Kidney (tissue), 14 donors: Measurements from ENCODE around the gene MSL3B. TPM values are rescaled to one million over a fixed set of nuclear protein-coding genes. Genes with fewer than 3 reads are reported as not detected.

Experiments used
- DNase-seq, 5 donors: peaks; one replicate each; pipeline ENCODE4 v3.0.0-alpha.2; 2013 to 2020
- FAIRE-seq: peaks from 2 replicates; lab custom pipeline; 2012; peaks lifted over from hg19 to GRCh38; lab: Jason Lieb, UNC
- H3K27ac ChIP-seq, 2 donors: one replicate each; pipeline ENCODE4 v1.7.0; 2013; ENCODE audit warnings: low read depth in 2 of 2, low read length in 2 of 2, inconsistent platforms in 1 of 2
- H3K27me3 ChIP-seq: one replicate; pipeline ENCODE4 v1.7.1; 2013; ENCODE audit warnings: low read length, inconsistent platforms; ENCODE audit not compliant: control insufficient read depth, insufficient read depth
- H3K36me3 ChIP-seq, 3 donors: one replicate each; pipeline versions ENCODE4 v1.7.0 to v1.7.1; 2013; ENCODE audit warnings: low read length in 3 of 3, control low read depth in 1 of 3, inconsistent platforms in 1 of 3; ENCODE audit not compliant: insufficient read depth in 3 of 3, control insufficient read depth in 2 of 3
- H3K4me1 ChIP-seq, 3 donors: one replicate each; pipeline versions ENCODE4 v1.7.0 to v1.7.1; 2013; ENCODE audit warnings: low read length in 3 of 3, inconsistent platforms in 1 of 3, low read depth in 1 of 3; ENCODE audit not compliant: control insufficient read depth in 2 of 3, insufficient read depth in 2 of 3
- H3K4me3 ChIP-seq, 3 donors: one replicate each; pipeline versions ENCODE4 v1.7.0 to v1.8.1; 2013; ENCODE audit warnings: low read length in 3 of 3, control low read depth in 1 of 3, inconsistent platforms in 1 of 3
- H3K9ac ChIP-seq, 3 donors: one replicate each; pipeline versions ENCODE4 v1.7.0 to v1.7.1; 2013; ENCODE audit warnings: low read length in 3 of 3, control low read depth in 1 of 3, inconsistent platforms in 1 of 3
- H3K9me3 ChIP-seq, 3 donors: one replicate each; pipeline versions ENCODE4 v1.7.0 to v1.7.1; 2013; ENCODE audit warnings: low read length in 3 of 3, control low read depth in 1 of 3, inconsistent platforms in 1 of 3; ENCODE audit not compliant: control insufficient read depth in 2 of 3, insufficient read depth in 1 of 3
- CTCF ChIP-seq: IDR thresholded peaks from 3 replicates; pipeline ENCODE4 v1.5.1; 2012; ENCODE audit warnings: mild to moderate bottlenecking, moderate library complexity, borderline replicate concordance; ENCODE audit not compliant: insufficient read depth; ENCODE audit errors: extremely low read depth
- intact Hi-C: fragments of 100-400 bp; cut with DNase I; formaldehyde crosslinking; loops from one replicate; pipeline ENCODE4 v1.11.1; 2022
- polyA plus RNA-seq: library from polyadenylated mRNA; stranded (reverse); fragments of 350-450 nt; fragmentation: Illumina TruSeq; extraction: RNeasy Lipid Tissue Mini Kit (QIAGEN cat#74804); gene quantifications from one replicate; pipeline ENCODE4 v1.2.3, GENCODE V29; 2014; ENCODE audit warnings: low read depth, low replicate concordance; ENCODE audit not compliant: insufficient read depth
- total RNA-seq: library from RNA; stranded (reverse); fragmentation: NEBNext Ultra II Directional; extraction: Animal tissue kit (Norgen Biotek cat#: 25700); gene quantifications from one replicate; pipeline ENCODE4 v1.2.1, GENCODE V29; 2021
- donor health status: control.
- donor health status: control.
- donor health status: control.
- donor health status: control.
- donor health status: control.
- donor health status: DM: yes; HTN: yes; CAD: no.
- donor health status: Normal renal cell carcinoma (clear cell type).

Gene MSL3B

GRCh38 chr2:233816771-233817170 lies 51.4 kb downstream of the MSL3B start:
- DNase-seq = peak in 2 of 5 donors; percentile 23 to 40
- TF ChIP-seq CTCF = no peak

GRCh38 chr2:233816334-233816733 lies 51.9 kb downstream of the MSL3B start:
- intact Hi-C loops = no loop called here
- H3K9ac ChIP-seq = no peak overlapping the region
- TF ChIP-seq CTCF = no peak
- H3K4me1 ChIP-seq = no peaks in the 10 kb centered on the region
- DNase-seq (peak in 1 of 5 donors; percentile 13), FAIRE-seq (no peak)
- no peak overlapping the region for H3K27ac ChIP-seq
- no peaks in the 10 kb centered on the region for H3K9me3 ChIP-seq
- H3K27me3 ChIP-seq = no peaks in the 10 kb centered on the region
- no peak overlapping the region for H3K4me3 ChIP-seq
- H3K36me3 ChIP-seq = no peaks in the 10 kb centered on the region

More at GRCh38 chr2:233816771-233817170, 51.4 kb downstream of the MSL3B start:
- intact Hi-C loops = no loop called here
- Histone ChIP-seq H3K36me3 (no peaks in the 10 kb centered on the region), H3K9me3 (no peaks in the 10 kb centered on the region), H3K9ac (no peak overlapping the region), H3K4me3 (no peak overlapping the region), H3K27ac (no peak overlapping the region), H3K4me1 (no peaks in the 10 kb centered on the region), H3K27me3 (no peaks in the 10 kb centered on the region)
- FAIRE-seq = no peak

GRCh38 chr2:233815861-233816260 lies 52.3 kb downstream of the MSL3B start:
- DNase-seq (no peak), FAIRE-seq (no peak)
- no peaks in the 10 kb centered on the region for H3K36me3 ChIP-seq
- intact Hi-C loops = no loop called here
- no peaks in the 10 kb centered on the region for H3K4me1 ChIP-seq
- H3K9ac ChIP-seq = no peak overlapping the region
- H3K27me3 ChIP-seq = no peaks in the 10 kb centered on the region
- no peak overlapping the region for H3K27ac ChIP-seq
- no peak overlapping the region for H3K4me3 ChIP-seq
- no peak for TF ChIP-seq CTCF
- H3K9me3 ChIP-seq = no peaks in the 10 kb centered on the region

Other genes starting within 250 kb of the MSL3B start
- gene UGT1A10, start 231.9 kb downstream of the MSL3B start, total RNA-seq = not detected
- gene UGT1A10, start 231.9 kb downstream of the MSL3B start, polyA plus RNA-seq = 6.6 TPM
- 1.4 TPM for gene UGT1A9, start 196.5 kb downstream of the MSL3B start, total RNA-seq
- gene UGT1A9, start 196.5 kb downstream of the MSL3B start, polyA plus RNA-seq = 414 TPM
- gene UGT1A7, start 186.5 kb downstream of the MSL3B start, total RNA-seq = 0.35 TPM
- 1.3 TPM for gene UGT1A7, start 186.5 kb downstream of the MSL3B start, polyA plus RNA-seq
- gene UGT1A6, start 175.5 kb downstream of the MSL3B start, total RNA-seq = 43.7 TPM
- gene UGT1A6, start 175.5 kb downstream of the MSL3B start, polyA plus RNA-seq = 110 TPM
- 2.1 TPM for gene UGT1A5, start 155.5 kb downstream of the MSL3B start, total RNA-seq
- not detected for gene UGT1A5, start 155.5 kb downstream of the MSL3B start, polyA plus RNA-seq
- gene UGT1A4, start 149.7 kb downstream of the MSL3B start, total RNA-seq = 1.1 TPM
- 0.84 TPM for gene UGT1A4, start 149.7 kb downstream of the MSL3B start, polyA plus RNA-seq
- 0.57 TPM for gene UGT1A3, start 139.3 kb downstream of the MSL3B start, total RNA-seq
- 0.47 TPM for gene UGT1A3, start 139.3 kb downstream of the MSL3B start, polyA plus RNA-seq
- gene UGT1A1, start 108.1 kb downstream of the MSL3B start, total RNA-seq = 1.4 TPM
- 3.6 TPM for gene UGT1A1, start 108.1 kb downstream of the MSL3B start, polyA plus RNA-seq
- gene MROH2A, start 90.1 kb downstream of the MSL3B start, total RNA-seq = not detected
- 1.8 TPM for gene MROH2A, start 90.1 kb downstream of the MSL3B start, polyA plus RNA-seq
- gene HJURP, start 13.9 kb downstream of the MSL3B start, total RNA-seq = 0.94 TPM
- not detected for gene HJURP, start 13.9 kb downstream of the MSL3B start, polyA plus RNA-seq
- gene TRPM8, start 49.0 kb upstream of the MSL3B start, total RNA-seq = 2.5 TPM
- not detected for gene TRPM8, start 49.0 kb upstream of the MSL3B start, polyA plus RNA-seq
- not detected for gene SPP2, start 182.3 kb upstream of the MSL3B start, total RNA-seq
- not detected for gene SPP2, start 182.3 kb upstream of the MSL3B start, polyA plus RNA-seq